GM19240 (cell line): ENCODE data around the gene CASP9.
A peak's percentile ranks its signal among the peaks of the same experiment; 100 is the strongest.

Experiments
- DNase-seq: peaks from one replicate; pipeline ENCODE4 v3.0.0; 2011; ENCODE audit warnings: low spot score; ENCODE audit not compliant: insufficient read length

The CASP9 gene

DNA sequence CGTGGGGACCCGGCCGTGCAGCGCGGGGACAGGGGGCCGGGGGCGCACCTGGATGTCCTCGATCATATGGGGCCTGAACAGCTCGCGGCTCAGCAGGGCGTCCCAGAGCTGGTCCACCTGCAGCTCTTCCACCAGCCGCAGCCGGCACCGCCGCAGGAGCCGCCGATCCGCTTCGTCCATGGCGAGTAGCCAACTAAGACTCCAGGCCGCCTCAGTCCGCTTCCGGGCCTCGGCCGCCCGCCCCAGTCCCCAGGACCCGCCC lies at the start of gene CASP9:
Gene CASP9 (minus strand): TSS at position 195 of the 262 bp plus-strand sequence. CDS start 15 bp downstream, at position 180.
- no peak for DNase-seq

- no peak for DNase-seq
These were observed 49.5 kb upstream of the CASP9 start for GRCh38 chr1:15573477-15573876.

GRCh38 chr1:15571266-15571665 lies 47.3 kb upstream of the CASP9 start:
- no peak for DNase-seq

DNA sequence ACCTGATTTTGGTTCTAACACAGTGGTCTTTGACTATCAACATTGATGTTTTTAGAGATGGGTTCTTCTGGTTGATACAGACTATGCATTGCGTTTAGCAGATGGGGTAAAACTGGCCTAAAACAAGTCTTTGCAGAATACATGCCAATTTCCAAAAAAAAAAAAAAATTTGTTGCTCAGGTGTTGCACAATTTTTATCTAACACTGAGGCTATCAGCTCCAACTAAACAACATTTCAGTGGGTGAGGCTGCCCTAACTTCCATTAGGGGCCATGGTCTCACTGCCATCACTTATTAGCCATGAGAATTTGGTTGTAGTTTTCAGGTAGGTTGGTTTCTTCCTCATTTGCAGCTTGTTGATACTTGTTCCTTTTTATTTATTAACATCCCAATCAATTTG lies 46.8 kb upstream of the CASP9 start:
- DNase-seq: no peak

DNA sequence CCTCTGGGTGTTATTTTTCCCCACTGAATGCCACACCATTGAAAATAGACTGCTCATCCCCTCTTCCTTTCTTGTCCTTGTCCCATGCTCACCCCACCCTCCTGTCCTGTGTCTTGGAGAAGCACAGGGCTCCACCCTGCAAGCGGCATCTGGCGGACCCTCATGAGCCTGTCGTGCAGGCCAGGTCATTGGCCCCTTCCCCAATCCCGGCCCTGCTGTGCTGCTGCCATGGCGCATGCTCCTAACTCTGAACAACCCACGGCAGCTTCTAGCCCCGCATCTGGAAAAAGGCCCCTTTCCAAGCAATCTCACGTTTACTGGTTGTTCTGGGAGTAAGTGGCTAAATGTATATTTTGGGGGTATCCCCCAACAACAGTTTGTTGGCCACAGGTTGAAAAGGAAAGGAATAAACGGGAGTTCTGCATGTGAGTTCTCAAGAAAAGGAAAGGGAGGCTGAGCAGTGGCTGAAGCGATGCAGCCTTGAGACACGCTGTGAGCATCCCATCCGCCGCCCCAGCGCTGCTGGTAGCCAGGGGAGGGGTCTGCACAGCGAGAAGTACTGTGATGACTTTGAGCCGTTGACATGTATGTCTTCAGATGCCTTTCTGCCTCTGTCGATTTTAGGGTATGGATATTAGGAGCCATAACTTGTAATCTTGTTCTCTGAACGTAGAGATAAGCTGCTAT lies 44.5 kb upstream of the CASP9 start:
- no peak for DNase-seq

DNA sequence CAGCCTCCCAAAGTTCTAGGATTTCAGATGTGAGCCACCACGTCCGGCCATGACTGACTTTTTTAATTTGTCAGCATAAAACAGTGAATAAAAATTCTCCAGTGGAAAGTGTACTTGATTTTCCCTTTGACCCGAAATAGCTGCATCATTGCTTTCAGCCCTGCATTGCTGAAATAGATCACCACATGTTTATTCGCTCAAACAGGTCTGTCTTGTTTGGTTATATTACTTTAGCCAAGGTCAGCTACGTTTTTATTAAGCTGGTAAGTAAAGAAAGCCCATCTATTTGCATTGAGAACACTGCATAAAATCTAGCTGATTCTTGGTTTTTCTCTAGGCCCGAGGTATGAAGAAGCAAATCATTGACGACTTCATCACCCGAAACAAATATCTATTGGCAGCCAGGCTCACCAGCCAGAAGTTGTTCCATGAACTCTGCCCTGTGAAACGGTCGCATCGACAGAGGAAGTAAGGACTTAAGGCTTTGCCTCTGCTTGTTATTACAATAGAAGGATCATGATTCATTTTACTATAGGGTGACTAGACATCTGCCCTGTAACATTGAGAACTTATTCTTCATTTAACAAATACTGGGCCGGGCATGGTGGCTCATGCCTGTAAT lies 35.3 kb upstream of the CASP9 start:
- no peak for DNase-seq

DNA sequence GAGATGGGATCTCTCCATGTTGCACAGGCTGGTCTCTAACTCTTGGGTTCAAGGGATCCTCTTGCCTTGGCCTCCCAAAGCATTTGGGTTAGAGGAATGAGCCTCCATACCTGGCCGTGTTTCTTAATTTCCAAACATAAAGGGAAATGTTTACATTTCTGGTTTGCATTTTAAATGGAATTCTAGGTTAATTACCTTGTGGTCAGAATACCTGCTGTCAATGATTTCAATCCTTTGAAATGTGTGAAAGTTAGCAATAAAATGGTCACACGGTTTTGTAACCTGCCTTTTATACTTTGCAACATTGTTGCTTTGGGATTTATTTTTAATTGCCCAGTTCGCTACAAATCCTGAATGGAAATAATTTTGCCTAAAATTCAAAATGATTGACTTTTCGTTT lies 34.5 kb upstream of the CASP9 start:
- no peak for DNase-seq

DNA sequence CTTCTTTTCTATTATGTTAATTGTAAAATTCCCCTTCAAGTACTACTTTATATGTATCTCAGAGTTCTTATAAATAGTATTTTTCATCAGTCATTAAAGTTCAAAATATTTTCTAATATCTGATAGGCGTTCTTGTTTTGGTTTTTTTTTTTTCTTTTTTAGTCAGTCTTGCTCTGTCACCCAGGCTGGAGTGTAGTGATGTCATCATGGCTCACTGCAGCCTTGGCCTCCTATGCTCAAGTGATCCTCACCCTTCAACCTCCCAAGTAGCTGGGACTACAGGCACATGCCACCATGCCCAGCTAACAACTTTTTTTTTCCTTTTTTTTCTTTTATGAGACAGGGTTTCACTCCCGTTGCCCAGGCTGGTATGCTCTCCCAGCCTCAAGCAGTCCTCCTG lies 33.6 kb upstream of the CASP9 start:
- DNase-seq: no peak

DNA sequence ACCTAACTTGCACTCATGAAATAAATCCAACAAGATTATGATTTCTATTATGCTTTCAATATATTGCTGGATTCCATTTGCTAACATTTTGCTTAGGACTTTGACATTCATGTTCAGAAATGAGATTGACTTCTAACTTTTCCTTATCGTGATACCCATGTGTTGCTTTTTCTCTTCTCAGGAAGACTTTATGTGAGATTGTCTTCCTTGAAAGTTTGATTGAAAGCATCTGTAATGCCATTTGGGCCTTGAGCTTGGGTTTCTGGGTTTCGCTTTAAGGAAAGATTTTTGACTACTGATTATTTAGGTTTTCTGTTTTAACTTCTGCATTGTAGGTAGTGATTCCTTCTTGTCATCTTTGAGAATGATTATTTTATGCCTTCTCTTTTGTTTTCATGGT lies 33.0 kb upstream of the CASP9 start:
- no peak for DNase-seq

- no peak for DNase-seq
These were observed 26.6 kb upstream of the CASP9 start for GRCh38 chr1:15550573-15550972.

- no peak for DNase-seq
These were observed 22.6 kb upstream of the CASP9 start for GRCh38 chr1:15546641-15547040.

- DNase-seq: no peak
These were observed 19.9 kb upstream of the CASP9 start for GRCh38 chr1:15543589-15544568.

DNA sequence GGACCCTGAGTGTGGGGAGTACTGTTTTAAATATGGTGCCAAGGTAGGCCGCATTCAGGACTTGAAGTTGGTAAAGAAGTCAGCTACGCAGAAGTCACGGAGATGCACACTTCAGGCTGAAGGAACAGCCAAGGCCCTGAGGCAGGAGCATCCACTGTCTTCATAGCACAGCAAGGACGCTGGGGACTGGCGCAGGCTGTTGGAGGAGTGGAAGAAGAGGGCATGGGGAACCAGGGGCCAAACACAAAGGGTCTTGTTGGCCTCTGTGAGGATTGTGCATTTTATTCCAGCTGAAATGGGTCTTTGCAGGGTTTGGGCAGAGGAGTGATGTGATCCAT lies 19.2 kb upstream of the CASP9 start:
- no peak for DNase-seq

- no peak for DNase-seq
These were observed 18.6 kb upstream of the CASP9 start for GRCh38 chr1:15542388-15543250.

DNA sequence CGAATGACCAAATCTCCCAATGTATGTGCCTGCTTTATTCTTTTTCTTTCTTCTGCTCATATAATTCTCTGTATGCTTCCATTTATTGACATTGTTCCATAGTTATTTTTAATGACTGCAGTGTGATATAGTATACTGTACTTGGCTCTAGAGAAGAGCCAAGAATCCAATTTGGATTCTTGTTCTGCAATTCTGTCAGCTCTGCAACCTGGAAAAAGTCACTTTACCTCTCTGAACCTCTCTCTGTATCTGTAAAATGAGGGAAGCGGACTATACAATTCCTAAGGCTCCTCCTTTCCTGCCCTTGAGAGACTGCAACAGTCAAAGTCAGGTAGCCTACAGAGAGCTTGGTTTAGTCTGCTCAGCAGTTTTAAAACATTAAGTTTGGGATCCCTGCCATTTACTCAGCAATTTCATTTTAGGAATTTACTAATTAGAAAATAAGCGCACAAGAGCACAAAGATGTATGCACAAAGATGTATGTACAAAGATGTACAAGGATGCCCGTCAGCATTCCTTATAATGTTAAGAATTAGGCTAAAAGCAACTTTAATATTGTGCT lies 17.3 kb upstream of the CASP9 start:
- DNase-seq: no peak

- no peak for DNase-seq
These were observed 16.2 kb upstream of the CASP9 start for GRCh38 chr1:15540186-15540585.

DNA sequence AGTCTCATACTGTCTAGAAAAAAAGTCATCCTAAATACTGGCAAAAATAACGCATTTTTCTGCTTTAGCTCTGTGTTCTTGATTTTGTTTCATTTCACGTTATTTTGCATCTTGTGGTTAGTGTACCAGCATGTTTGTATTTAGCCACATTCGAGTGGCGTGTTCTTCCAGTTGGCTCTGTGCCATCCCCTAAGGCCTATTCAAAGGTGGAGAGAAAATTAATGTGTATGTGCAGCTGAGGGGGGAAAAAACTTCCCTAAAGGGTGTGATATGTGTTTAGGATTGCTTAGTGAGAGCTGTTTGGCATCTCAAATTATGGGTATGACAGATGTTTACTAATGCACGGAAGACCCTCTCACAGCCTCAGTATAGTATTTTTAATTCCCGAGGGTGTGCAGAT lies 14.8 kb upstream of the CASP9 start:
- DNase-seq: no peak

DNA sequence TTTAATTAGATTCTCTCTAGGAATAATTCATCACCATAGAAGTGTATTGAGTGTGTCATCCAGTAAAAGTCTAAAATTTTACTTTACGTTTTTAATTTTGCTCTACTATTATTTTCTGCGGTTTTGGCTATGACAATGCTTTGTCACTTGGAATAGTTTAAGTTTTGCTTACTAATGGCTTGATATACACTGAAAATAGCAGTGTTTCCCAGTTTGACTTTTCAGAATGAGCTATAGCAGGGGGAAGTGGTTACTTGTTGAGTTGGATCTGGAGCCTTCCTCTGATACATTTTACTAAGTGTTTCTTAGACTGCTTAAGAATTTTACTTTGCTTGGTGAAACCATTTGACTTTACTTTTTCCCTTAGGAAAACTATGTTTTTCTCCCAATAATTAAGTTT lies 7.7 kb upstream of the CASP9 start:
- no peak for DNase-seq

- no peak for DNase-seq
These were observed 7.0 kb upstream of the CASP9 start for GRCh38 chr1:15531003-15531402.

DNA sequence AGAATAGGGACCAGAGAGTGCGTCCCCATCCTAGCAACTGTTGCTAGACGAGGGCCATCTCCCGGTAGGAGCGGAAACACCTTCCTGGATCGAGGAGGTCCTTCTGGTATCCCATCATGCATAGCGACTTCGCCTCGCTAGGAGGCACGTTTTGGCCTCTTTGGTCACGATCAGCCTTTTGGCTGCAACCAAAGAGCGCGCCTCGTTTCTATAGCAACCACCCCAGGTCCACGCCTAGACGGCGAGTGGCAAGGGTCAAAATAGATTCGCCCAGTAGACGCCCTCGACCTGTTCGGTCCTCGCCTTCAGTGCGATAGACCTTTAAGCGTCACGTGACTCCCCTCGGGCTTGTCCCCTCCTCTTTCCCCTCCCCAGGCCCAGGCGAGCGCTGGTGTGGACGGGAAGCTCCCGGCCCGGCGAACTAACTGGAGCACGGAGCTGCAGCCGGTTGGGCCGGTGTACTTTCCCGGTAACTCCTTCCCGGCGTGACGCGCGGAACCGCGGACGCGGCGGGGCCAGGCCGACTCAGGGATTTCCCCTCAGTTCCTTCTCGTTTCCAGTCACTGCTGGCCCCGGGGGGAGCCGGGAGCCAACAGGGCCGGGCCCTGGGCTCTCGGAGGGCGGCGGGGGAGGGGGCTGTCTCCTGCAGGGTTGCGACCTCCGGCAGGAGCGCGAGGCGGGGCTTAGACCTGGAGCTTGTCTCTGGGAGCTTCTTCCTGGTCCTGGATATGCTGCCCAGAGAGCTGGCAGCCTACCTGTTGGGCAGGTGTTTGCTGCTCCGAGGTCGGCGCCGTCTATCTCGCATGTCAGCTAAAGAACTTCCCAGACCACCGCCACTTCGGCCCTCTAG lies 2.7 kb upstream of the CASP9 start, which contains the start of gene DNAJC16:
Gene DNAJC16 (plus strand): TSS at position 359 of the 850 bp plus-strand sequence. CDS start 2,258 bp downstream, outside the sequence.
- DNase-seq: peak; percentile 71
